IMR-90 (cell line): Measurements from ENCODE around the gene SAMHD1.

Experiments
- CEBPB ChIP-seq: IDR thresholded peaks from 2 replicates; pipeline ENCODE4 v1.6.1; 2012; ENCODE audit warnings: low read depth, low read length, improper control_type of control experiment
- CHD1 ChIP-seq: IDR thresholded peaks from 2 replicates; pipeline ENCODE4 v1.6.1; 2012; ENCODE audit warnings: low read depth, low read length, improper control_type of control experiment
- CTCF ChIP-seq: conservative IDR thresholded peaks from 2 replicates; pipeline ENCODE4 v1.5.1; 2012; ENCODE audit warnings: mild to moderate bottlenecking, low read depth, low read length, improper control_type of control experiment
- FOS ChIP-seq: fragments of 150-350 bp; IDR thresholded peaks from 2 replicates; pipeline ENCODE4 v1.6.1; 2016; ENCODE audit warnings: low read depth, low read length
- MAFK ChIP-seq: IDR thresholded peaks from 2 replicates; pipeline ENCODE4 v1.6.1; 2012; ENCODE audit warnings: low read depth, low read length, improper control_type of control experiment
- MXI1 ChIP-seq: IDR thresholded peaks from 2 replicates; pipeline ENCODE4 v1.6.1; 2012; ENCODE audit warnings: low read depth, mild to moderate bottlenecking, low read length, moderate library complexity, borderline replicate concordance
- NFE2L2 ChIP-seq: fragments of 150-350 bp; IDR thresholded peaks from 2 replicates; pipeline ENCODE4 v1.6.1; 2016; ENCODE audit warnings: low read depth, mild to moderate bottlenecking, low read length
- POLR2A ChIP-seq: IDR thresholded peaks from 2 replicates; pipeline ENCODE4 v1.6.1; 2012; ENCODE audit warnings: mild to moderate bottlenecking, low read depth, low read length
- RAD21 ChIP-seq: IDR thresholded peaks from 2 replicates; pipeline ENCODE4 v1.6.1; 2012; ENCODE audit warnings: low read length, improper control_type of control experiment
- RCOR1 ChIP-seq: IDR thresholded peaks from 2 replicates; pipeline ENCODE4 v1.6.1; 2012; ENCODE audit warnings: mild to moderate bottlenecking, low read length, improper control_type of control experiment; ENCODE audit not compliant: insufficient replicate concordance
- RFX5 ChIP-seq: IDR thresholded peaks from 2 replicates; pipeline ENCODE4 v1.8.0; 2012; ENCODE audit warnings: low read depth, mild to moderate bottlenecking, low read length, moderate library complexity
- SMC3 ChIP-seq: fragments of 150-350 bp; IDR thresholded peaks from 2 replicates; pipeline ENCODE4 v1.6.1; 2016; ENCODE audit warnings: low read depth, mild to moderate bottlenecking, antibody characterized with exemption, low read length, moderate library complexity
- USF2 ChIP-seq: fragments of 150-350 bp; IDR thresholded peaks from 2 replicates; pipeline ENCODE4 v1.6.1; 2017; ENCODE audit warnings: mild to moderate bottlenecking, antibody characterized with exemption, low read length, low read depth
- TF ChIP-seq, protein P1 (sequence below): fragments of 150-350 bp; IDR thresholded peaks from 2 replicates; pipeline ENCODE4 v1.6.1; 2016; ENCODE audit warnings: low read depth, mild to moderate bottlenecking, low read length, moderate library complexity, borderline replicate concordance

GRCh38 chr20:36956016-36956415 lies 4.5 kb upstream of the SAMHD1 start:
- TF ChIP-seq CTCF (no peak), FOS (no peak), MXI1 (no peak), CEBPB (no peak), SMC3 (no peak), RFX5 (no peak), MAFK (no peak), USF2 (no peak), RAD21 (no peak), POLR2A (no peak), NFE2L2 (no peak), RCOR1 (no peak), CHD1 (no peak)
- TF ChIP-seq, protein P1, sequence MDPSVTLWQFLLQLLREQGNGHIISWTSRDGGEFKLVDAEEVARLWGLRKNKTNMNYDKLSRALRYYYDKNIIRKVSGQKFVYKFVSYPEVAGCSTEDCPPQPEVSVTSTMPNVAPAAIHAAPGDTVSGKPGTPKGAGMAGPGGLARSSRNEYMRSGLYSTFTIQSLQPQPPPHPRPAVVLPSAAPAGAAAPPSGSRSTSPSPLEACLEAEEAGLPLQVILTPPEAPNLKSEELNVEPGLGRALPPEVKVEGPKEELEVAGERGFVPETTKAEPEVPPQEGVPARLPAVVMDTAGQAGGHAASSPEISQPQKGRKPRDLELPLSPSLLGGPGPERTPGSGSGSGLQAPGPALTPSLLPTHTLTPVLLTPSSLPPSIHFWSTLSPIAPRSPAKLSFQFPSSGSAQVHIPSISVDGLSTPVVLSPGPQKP, result no peak
